GM12878 (cell line): ENCODE results near the gene ARHGAP15. TPM values are rescaled to one million over a fixed set of nuclear protein-coding genes. Genes with fewer than 3 reads are reported as not detected.

Source experiments
- ATAC-seq: fragments of 200-7000 bp; cut with Tn5 transposase; 3 replicates; pipeline ENCODE4 v1.9.1; 2020; ENCODE audit warnings: mild to moderate bottlenecking, moderate library complexity
- BruUV-seq: library from RNA; stranded (reverse); fragments of 400-500 nt; replicated peaks from 2 replicates; lab custom pipeline; 2021; lab: Mats Ljungman, UMichigan
- CTCF ChIA-PET: fragments of 300-600 bp; sonication (Branson Sonifier 250); formaldehyde crosslinking; extraction: SDS; loops from one replicate; lab custom pipeline; 2021; ENCODE audit warnings: inconsistent platforms; lab: Yijun Ruan, JAX
- POLR2A ChIA-PET: fragments of 350-600 bp; formaldehyde crosslinking; extraction: SDS; loops from one replicate; lab custom pipeline; 2021; ENCODE audit warnings: inconsistent platforms; lab: Charles Lee
- RAD21 ChIA-PET: fragments of 300-600 bp; sonication (Branson Sonifier 250); formaldehyde crosslinking; loops from one replicate; lab custom pipeline; 2023; ENCODE audit warnings: antibody characterized with exemption; ENCODE audit not compliant: unreplicated experiment; lab: Charles Lee
- SMC1A ChIA-PET: fragments of 300-600 bp; sonication (Branson Sonifier 250); formaldehyde crosslinking; loops from one replicate; lab custom pipeline; 2023; ENCODE audit not compliant: unreplicated experiment, uncharacterized antibody; lab: Charles Lee
- DNase-seq: peaks from one replicate; pipeline ENCODE4 v3.0.0-alpha.2; 2011; ENCODE audit warnings: low read depth, low spot score
- FAIRE-seq: peaks from 3 replicates; lab custom pipeline; 2011; peaks lifted over from hg19 to GRCh38; lab: Jason Lieb, UNC
- H2AFZ ChIP-seq: 2 replicates; pipeline ENCODE4 v1.6.0; 2011; ENCODE audit warnings: low read depth, low read length, control low read depth; ENCODE audit not compliant: control insufficient read depth
- H3K27ac ChIP-seq: 2 replicates; pipeline ENCODE4 v1.5.1; 2011; ENCODE audit warnings: control low read depth; ENCODE audit not compliant: control insufficient read depth, insufficient read depth
- H3K27me3 ChIP-seq, 2 experiments: replicated peaks in 1 of 2; 2 replicates each; pipeline versions ENCODE4 v1.6.0 to v1.6.1; 2011; ENCODE audit warnings: low read length in 1 of 2; ENCODE audit not compliant: control insufficient read depth in 2 of 2, insufficient read depth in 2 of 2
- H3K36me3 ChIP-seq, 2 experiments: 2 replicates each; pipeline ENCODE4 v1.5.1; 2011; ENCODE audit warnings: low read length in 1 of 2; ENCODE audit not compliant: control insufficient read depth in 2 of 2, insufficient read depth in 2 of 2
- H3K4me1 ChIP-seq: 2 replicates; pipeline ENCODE4 v1.6.1; 2011; ENCODE audit warnings: mild to moderate bottlenecking, low read length, moderate library complexity, mixed read lengths; ENCODE audit not compliant: control insufficient read depth, insufficient read depth
- H3K4me2 ChIP-seq: 2 replicates; pipeline ENCODE4 v1.6.0; 2011; ENCODE audit warnings: control low read depth; ENCODE audit not compliant: control insufficient read depth, insufficient read depth
- H3K4me3 ChIP-seq: fragments of 200-600 bp; sonication (generic); 2 replicates; pipeline ENCODE4 v1.5.1; 2016
- H3K79me2 ChIP-seq: 2 replicates; pipeline ENCODE4 v1.6.0; 2011; ENCODE audit warnings: low read length; ENCODE audit not compliant: control insufficient read depth, insufficient read depth
- H3K9ac ChIP-seq: 2 replicates; pipeline ENCODE4 v1.8.0; 2011; ENCODE audit warnings: low read length, control low read depth, mixed read lengths; ENCODE audit not compliant: control insufficient read depth, insufficient read depth
- H3K9me3 ChIP-seq: replicated peaks from 3 replicates; pipeline ENCODE4 v1.5.1; 2011; ENCODE audit warnings: mild to moderate bottlenecking, low read length; ENCODE audit not compliant: control insufficient read depth, insufficient read depth
- H4K20me1 ChIP-seq: 2 replicates; pipeline ENCODE4 v1.6.0; 2011; ENCODE audit not compliant: control insufficient read depth, insufficient read depth
- BMI1 ChIP-seq: fragments of 450-650 bp; IDR thresholded peaks from 2 replicates; pipeline ENCODE4 v1.6.1; 2016; ENCODE audit warnings: mild to moderate bottlenecking, moderate library complexity, borderline replicate concordance
- EGR1 ChIP-seq, 2 experiments: IDR thresholded peaks; 1 replicate in 1 of 2; 2 replicates in 1 of 2; pipeline ENCODE4 v1.6.1; 2011 to 2012; ENCODE audit warnings: low read depth in 2 of 2, low read length in 2 of 2, borderline replicate concordance in 1 of 2, mild to moderate bottlenecking in 1 of 2, moderate library complexity in 1 of 2
- HCFC1 ChIP-seq: fragments of 150-350 bp; IDR thresholded peaks from 2 replicates; pipeline ENCODE4 v1.6.1; 2014; ENCODE audit warnings: low read length
- KAT2A ChIP-seq: conservative IDR thresholded peaks from 2 replicates; pipeline ENCODE4 v1.6.1; 2011; ENCODE audit warnings: low read depth, low read length; ENCODE audit not compliant: control insufficient read depth
- RB1 ChIP-seq: fragments of 450-650 bp; formaldehyde crosslinking; IDR thresholded peaks from 2 replicates; pipeline ENCODE4 v1.6.1; 2017; ENCODE audit warnings: mild to moderate bottlenecking, borderline replicate concordance
- RBBP5 ChIP-seq: fragments of 200-600 bp; sonication (generic); conservative IDR thresholded peaks from 2 replicates; pipeline ENCODE4 v1.6.1; 2016
- YBX1 ChIP-seq: fragments of 450-650 bp; IDR thresholded peaks from 2 replicates; pipeline ENCODE4 v1.6.1; 2016; ENCODE audit warnings: antibody characterized with exemption
- ZNF207 ChIP-seq: fragments of 450-650 bp; IDR thresholded peaks from 2 replicates; pipeline ENCODE4 v1.6.1; 2014; ENCODE audit warnings: antibody characterized with exemption, mild to moderate bottlenecking, borderline replicate concordance
- WGBS: methylation state at CpG from one replicate; pipeline ENCODE4 v1.1.6; 2016; ENCODE audit warnings: low lambda C conversion rate; ENCODE audit not compliant: insufficient replicate concordance, insufficient coverage; ENCODE audit errors: missing lambda C conversion rate; 5-methylcytosine and 5-hydroxymethylcytosine counted together
- in situ Hi-C: fragments of 300-500 bp; cut with MboI; formaldehyde crosslinking; loops from 9 replicates; pipeline ENCODE4 v1.14.3; 2018; ENCODE audit warnings: mixed read lengths
- intact Hi-C: fragments of 100-400 bp; cut with micrococcal nuclease; formaldehyde crosslinking; loops from one replicate; pipeline ENCODE4 v1.14.2; 2022; ENCODE audit not compliant: unreplicated experiment
- polyA plus RNA-seq, 11 experiments: library from polyadenylated mRNA; depleted of rRNA in 4 of 11; unstranded in 6 of 11; stranded (reverse) in 5 of 11; fragments of >200 nt; fragmentation: Nextera tagmentation in 4 of 11; fragmentation: Illumina TruSeq in 1 of 11; extraction: Ambion mirVana in 4 of 11; extraction: Trizol in 1 of 11; gene quantifications; 1 replicate in 1 of 11; 2 replicates in 10 of 11; pipeline versions ENCODE4 v1.2.1 to v1.2.3, GENCODE V29; 2011 to 2016; ENCODE audit warnings: inconsistent platforms in 2 of 11, missing spikeins in 2 of 11, low read depth in 1 of 11
- total RNA-seq, 4 experiments: library from RNA; depleted of rRNA in 3 of 4; stranded (reverse); fragments of >200 nt in 3 of 4; fragmentation: Illumina TruSeq in 1 of 4; extraction: Trizol in 1 of 4; gene quantifications; 2 replicates each; pipeline versions ENCODE4 v1.2.1 to v1.2.3, GENCODE V29; 2013 to 2021

The ARHGAP15 gene
- total and polyA plus RNA-seq, 10 of the 15 experiments (the other 5 are each of a cell fraction or from before 2014, with no cell fraction given), result 38.0 to 92.6 (median 66.7) TPM

- in situ Hi-C loops, result no loop called here
- Histone ChIP-seq H3K9me3 (no peaks in the 10 kb centered on the region), H3K4me3 (no peak overlapping the region), H2AFZ (no peak overlapping the region), H3K79me2 (no peaks in the 10 kb centered on the region), H3K36me3 (no peaks in the 10 kb centered on the region), H3K4me2 (no peak overlapping the region), H3K4me1 (no peaks in the 10 kb centered on the region), H3K9ac (no peak overlapping the region), H3K27me3 (no peaks in the 10 kb centered on the region), H4K20me1 (no peaks in the 10 kb centered on the region), H3K27ac (no peak overlapping the region)
- POLR2A ChIA-PET, result no interaction called here
- RAD21 ChIA-PET, result interaction anchor here (0.7 kb wide), 1 partner anchor 180 kb away, joined by 3 read pairs; no protein-coding TSS in a partner anchor
- no peak for DNase-seq
- no TSS peak for BruUV-seq
- ATAC-seq, result no peak
- intact Hi-C loops, result no loop called here
- SMC1A ChIA-PET, result interaction anchor here (1.1 to 1.7 kb wide), 3 partner anchors 11 to 166 kb away, joined by 3 to 4 read pairs (median 4); no protein-coding TSS in a partner anchor
- CTCF ChIA-PET, result interaction anchor here (0.6 to 1.1 kb wide), 2 partner anchors 9 to 1505 kb away, joined by 3 read pairs; no protein-coding TSS in a partner anchor
- no peak for FAIRE-seq
- 92% methylated on average over 5 of the region's 5 CpGs for WGBS
- no peak for TF ChIP-seq EGR1 (IDR thresholded peaks at IDR 0.05; ENCODE audit: borderline replicate concordance in 1 of 2, low read depth in 2 of 2, low read length in 2 of 2)
- no peak for TF ChIP-seq BMI1
- TF ChIP-seq HCFC1, result no peak
- TF ChIP-seq ZNF207, result no peak
- no peak for TF ChIP-seq KAT2A
- TF ChIP-seq RB1, result no peak
Observed at GRCh38 chr2:143679617-143680016, 550.4 kb downstream of the ARHGAP15 start.

GRCh38 chr2:143680885-143681405 lies 551.7 kb downstream of the ARHGAP15 start:
- TF ChIP-seq RBBP5 (no peak), YBX1 (no peak)
- TF ChIP-seq, all 136 proteins: peak for 0
- H3K4me1 ChIP-seq, result no peaks in the 10 kb centered on the region
- DNase-seq (no peak), FAIRE-seq (no peak), ATAC-seq (no peak)
- BruUV-seq, result no TSS peak
- POLR2A ChIA-PET, result no interaction called here
- no peaks in the 10 kb centered on the region for H4K20me1 ChIP-seq
- H3K27ac ChIP-seq, result no peak overlapping the region
- no peak overlapping the region for H2AFZ ChIP-seq
- no peaks in the 10 kb centered on the region for H3K27me3 ChIP-seq
- SMC1A ChIA-PET, result interaction anchor here (1.1 to 1.7 kb wide), 2 partner anchors 10 to 14 kb away, joined by 3 to 4 read pairs; no protein-coding TSS in a partner anchor
- H3K4me3 ChIP-seq, result no peak overlapping the region
- 64% methylated on average over 3 of the region's 3 CpGs for WGBS
- no peak overlapping the region for H3K4me2 ChIP-seq
- no peak overlapping the region for H3K9ac ChIP-seq
- no peaks in the 10 kb centered on the region for H3K36me3 ChIP-seq
- H3K79me2 ChIP-seq, result no peaks in the 10 kb centered on the region
- RAD21 ChIA-PET, result no interaction called here
- CTCF ChIA-PET, result no interaction called here
- no peaks in the 10 kb centered on the region for H3K9me3 ChIP-seq
- intact Hi-C loops, result no loop called here
- in situ Hi-C loops, result no loop called here
